Measurements from ENCODE around the gene SIDT2.

DNA sequence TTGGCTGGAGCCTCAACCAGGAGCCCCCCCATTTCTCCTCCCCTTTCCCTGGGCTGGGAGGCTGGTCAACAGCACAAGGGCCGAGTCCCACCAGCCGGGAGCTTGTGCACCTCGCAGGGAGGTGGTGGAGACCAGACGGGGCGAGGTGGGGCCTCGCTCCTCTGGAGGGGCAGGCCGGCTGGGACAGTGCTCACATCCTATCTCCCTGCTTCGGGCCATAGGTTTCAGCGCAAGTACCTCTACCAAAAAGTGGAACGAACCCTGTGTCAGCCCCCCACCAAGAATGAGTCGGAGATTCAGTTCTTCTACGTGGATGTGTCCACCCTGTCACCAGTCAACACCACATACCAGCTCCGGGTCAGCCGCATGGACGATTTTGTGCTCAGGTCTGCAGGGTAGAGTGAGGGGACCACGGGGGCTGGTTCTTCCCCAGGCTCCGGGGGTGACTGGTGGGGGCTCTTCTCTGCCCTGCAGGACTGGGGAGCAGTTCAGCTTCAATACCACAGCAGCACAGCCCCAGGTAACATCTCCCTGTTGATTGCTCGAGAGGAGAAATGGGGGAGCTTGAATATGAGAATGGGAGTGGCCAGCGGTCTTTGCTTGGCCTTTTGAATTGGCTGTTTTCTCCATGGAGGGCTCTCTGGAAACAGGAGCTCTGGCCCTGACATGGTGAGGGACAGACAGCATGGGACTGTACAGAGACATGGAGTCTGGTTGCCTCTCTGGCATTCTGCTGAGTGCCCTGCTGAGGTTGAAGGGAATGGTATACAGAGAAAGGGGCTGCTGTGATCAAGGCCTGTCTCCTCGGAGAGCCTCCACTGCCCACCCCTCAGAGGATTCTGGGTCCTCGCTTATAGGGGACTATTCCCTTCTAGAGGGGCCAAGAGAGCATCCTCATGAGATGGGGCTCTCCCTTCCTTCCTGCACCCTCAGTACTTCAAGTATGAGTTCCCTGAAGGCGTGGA lies 3.3 kb downstream of the SIDT2 start:
- TF ChIP-seq, protein P1, sequence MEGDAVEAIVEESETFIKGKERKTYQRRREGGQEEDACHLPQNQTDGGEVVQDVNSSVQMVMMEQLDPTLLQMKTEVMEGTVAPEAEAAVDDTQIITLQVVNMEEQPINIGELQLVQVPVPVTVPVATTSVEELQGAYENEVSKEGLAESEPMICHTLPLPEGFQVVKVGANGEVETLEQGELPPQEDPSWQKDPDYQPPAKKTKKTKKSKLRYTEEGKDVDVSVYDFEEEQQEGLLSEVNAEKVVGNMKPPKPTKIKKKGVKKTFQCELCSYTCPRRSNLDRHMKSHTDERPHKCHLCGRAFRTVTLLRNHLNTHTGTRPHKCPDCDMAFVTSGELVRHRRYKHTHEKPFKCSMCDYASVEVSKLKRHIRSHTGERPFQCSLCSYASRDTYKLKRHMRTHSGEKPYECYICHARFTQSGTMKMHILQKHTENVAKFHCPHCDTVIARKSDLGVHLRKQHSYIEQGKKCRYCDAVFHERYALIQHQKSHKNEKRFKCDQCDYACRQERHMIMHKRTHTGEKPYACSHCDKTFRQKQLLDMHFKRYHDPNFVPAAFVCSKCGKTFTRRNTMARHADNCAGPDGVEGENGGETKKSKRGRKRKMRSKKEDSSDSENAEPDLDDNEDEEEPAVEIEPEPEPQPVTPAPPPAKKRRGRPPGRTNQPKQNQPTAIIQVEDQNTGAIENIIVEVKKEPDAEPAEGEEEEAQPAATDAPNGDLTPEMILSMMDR (conservative IDR thresholded peaks at IDR 0.05; ENCODE audit: low read depth, low read length), result no peak
- TF ChIP-seq POLR2A (IDR thresholded peaks at IDR 0.05; ENCODE audit: low read depth, low read length), result no peak
- TF ChIP-seq FOS (IDR thresholded peaks at IDR 0.05; ENCODE audit: low read depth, low read length), result no peak
